NCI-H774 (cell line): ENCODE measurements around the gene UBE2M.
A peak's percentile ranks its signal among the peaks of the same experiment; 100 is the strongest.
"Not testable (repeated sequence)": the region's sequence is repeated elsewhere in the genome, so short reads cannot be mapped to it uniquely, and the experiment has no call there.

ENCODE experiments used
- DNase-seq: peaks from one replicate; lab custom pipeline; 2025; lab: John Stamatoyannopoulos, UW

Gene UBE2M

GRCh38 chr19:58539169-58539559 is 19.2 kb downstream of the UBE2M start:
- not testable (repeated sequence) for DNase-seq

GRCh38 chr19:58538257-58539168 is 19.9 kb downstream of the UBE2M start:
- DNase-seq: no peak

- no peak for DNase-seq
Measured at GRCh38 chr19:58536852-58537798, 21.3 kb downstream of the UBE2M start.

- DNase-seq: no peak
Measured at GRCh38 chr19:58535857-58536256, 22.6 kb downstream of the UBE2M start.

GRCh38 chr19:58531034-58531840 is 27.2 kb downstream of the UBE2M start:
- DNase-seq: no peak

- DNase-seq: no peak
Measured at GRCh38 chr19:58529405-58529804, 29.0 kb downstream of the UBE2M start.

GRCh38 chr19:58522709-58523108 is 35.7 kb downstream of the UBE2M start:
- no peak for DNase-seq

GRCh38 chr19:58521651-58522050 is 36.8 kb downstream of the UBE2M start:
- no peak for DNase-seq

GRCh38 chr19:58520257-58520599 is 38.2 kb downstream of the UBE2M start:
- no peak for DNase-seq

- peak; percentile 95 for DNase-seq
Measured at GRCh38 chr19:58519355-58520256, 38.8 kb downstream of the UBE2M start, which contains the start of gene ZBTB45. TSS of gene ZBTB45 (minus strand) at chr19:58519810. CDS start at chr19:58517673, 2,137 bp downstream.

- peak; percentile 47 for DNase-seq
Measured at GRCh38 chr19:58519087-58519354, 39.4 kb downstream of the UBE2M start.

GRCh38 chr19:58518256-58519086 is 39.9 kb downstream of the UBE2M start:
- no peak for DNase-seq

GRCh38 chr19:58516964-58517833 is 41.2 kb downstream of the UBE2M start:
- DNase-seq: no peak

GRCh38 chr19:58516246-58516836 is 42.1 kb downstream of the UBE2M start:
- no peak for DNase-seq

GRCh38 chr19:58515259-58515658 is 43.2 kb downstream of the UBE2M start:
- DNase-seq: no peak

GRCh38 chr19:58514564-58515022 is 43.8 kb downstream of the UBE2M start:
- DNase-seq: no peak

GRCh38 chr19:58513694-58514563 is 44.5 kb downstream of the UBE2M start:
- peak; percentile 95 for DNase-seq
